ENCODE measurements around the gene CDK5RAP1. TPM values are rescaled to one million over a fixed set of nuclear protein-coding genes. Genes with fewer than 3 reads are reported as not detected.

Gene CDK5RAP1
- polyA plus RNA-seq, 1 experiment: 24.6 TPM

DNA sequence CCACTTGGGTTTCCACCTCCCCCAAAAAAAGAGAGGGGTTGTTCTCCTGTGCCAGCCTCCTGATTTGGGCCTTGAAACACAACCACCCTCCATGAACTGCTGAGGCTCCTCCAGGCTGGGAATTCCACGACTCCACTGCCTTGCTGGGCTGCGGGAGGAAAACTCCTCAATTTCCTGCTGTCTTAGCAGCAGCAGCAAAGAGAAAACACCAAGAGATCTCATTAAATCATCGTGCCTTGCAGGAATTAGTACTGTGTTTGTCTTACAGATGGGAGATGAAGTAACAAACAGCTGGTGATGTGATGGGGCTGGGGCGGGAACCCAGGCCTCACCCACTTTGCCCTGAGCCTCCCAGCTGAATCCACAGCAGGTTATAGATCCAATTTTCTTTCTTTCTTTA lies 89.3 kb downstream of the CDK5RAP1 start:
- ChIA-PET CTCF (no interaction called here), POLR2A (no interaction called here)
- TF ChIP-seq, protein P1, sequence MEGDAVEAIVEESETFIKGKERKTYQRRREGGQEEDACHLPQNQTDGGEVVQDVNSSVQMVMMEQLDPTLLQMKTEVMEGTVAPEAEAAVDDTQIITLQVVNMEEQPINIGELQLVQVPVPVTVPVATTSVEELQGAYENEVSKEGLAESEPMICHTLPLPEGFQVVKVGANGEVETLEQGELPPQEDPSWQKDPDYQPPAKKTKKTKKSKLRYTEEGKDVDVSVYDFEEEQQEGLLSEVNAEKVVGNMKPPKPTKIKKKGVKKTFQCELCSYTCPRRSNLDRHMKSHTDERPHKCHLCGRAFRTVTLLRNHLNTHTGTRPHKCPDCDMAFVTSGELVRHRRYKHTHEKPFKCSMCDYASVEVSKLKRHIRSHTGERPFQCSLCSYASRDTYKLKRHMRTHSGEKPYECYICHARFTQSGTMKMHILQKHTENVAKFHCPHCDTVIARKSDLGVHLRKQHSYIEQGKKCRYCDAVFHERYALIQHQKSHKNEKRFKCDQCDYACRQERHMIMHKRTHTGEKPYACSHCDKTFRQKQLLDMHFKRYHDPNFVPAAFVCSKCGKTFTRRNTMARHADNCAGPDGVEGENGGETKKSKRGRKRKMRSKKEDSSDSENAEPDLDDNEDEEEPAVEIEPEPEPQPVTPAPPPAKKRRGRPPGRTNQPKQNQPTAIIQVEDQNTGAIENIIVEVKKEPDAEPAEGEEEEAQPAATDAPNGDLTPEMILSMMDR (IDR thresholded peaks at IDR 0.05; ENCODE audit: low read depth, low read length): no peak
- Histone ChIP-seq H3K4me3 (ENCODE audit: low read depth, low read length) (no peak overlapping the region), H3K27me3 (ENCODE audit: control insufficient read depth, insufficient read depth, low read length) (peaks cover 10% of the 10 kb centered on the region), H3K27ac (ENCODE audit: low read depth, low read length) (no peak overlapping the region), H3K9me3 (ENCODE audit: control insufficient read depth, insufficient read depth, low read length) (no peaks in the 10 kb centered on the region)
- no peak for DNase-seq (ENCODE audit: low read depth, low spot score)

DNA sequence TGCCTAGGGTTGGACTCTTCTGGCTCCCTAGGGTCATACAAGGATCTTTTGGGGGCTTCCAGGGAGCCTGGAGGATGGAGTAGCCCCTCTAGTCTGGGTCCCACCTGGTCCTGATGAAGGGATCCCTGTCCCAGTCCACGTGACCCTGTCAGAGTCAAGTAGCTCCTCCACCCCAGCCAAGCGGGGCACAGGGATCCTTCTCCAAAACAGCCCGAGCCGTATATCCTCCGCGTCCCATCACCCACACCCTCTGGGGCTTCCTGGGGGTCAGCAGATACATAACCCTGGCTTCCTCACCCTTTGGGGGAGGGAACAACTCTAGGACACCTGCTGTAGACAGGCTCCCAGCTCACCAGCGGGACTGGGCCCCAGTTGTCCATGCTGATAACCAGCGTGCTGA lies 90.3 kb downstream of the CDK5RAP1 start:
- Histone ChIP-seq H3K9me3 (ENCODE audit: control insufficient read depth, insufficient read depth, low read length) (no peaks in the 10 kb centered on the region; the same call in 1 of the 2 replicates), H3K4me3 (ENCODE audit: low read depth, low read length) (no peak overlapping the region), H3K27ac (ENCODE audit: low read depth, low read length) (no peak overlapping the region), H3K27me3 (ENCODE audit: control insufficient read depth, insufficient read depth, low read length) (peaks cover 9% of the 10 kb centered on the region)
- TF ChIP-seq, protein P1 (IDR thresholded peaks at IDR 0.05; ENCODE audit: low read depth, low read length): no peak
- POLR2A ChIA-PET: no interaction called here
- CTCF ChIA-PET: no interaction called here
- no peak for DNase-seq (ENCODE audit: low read depth, low spot score)

DNA sequence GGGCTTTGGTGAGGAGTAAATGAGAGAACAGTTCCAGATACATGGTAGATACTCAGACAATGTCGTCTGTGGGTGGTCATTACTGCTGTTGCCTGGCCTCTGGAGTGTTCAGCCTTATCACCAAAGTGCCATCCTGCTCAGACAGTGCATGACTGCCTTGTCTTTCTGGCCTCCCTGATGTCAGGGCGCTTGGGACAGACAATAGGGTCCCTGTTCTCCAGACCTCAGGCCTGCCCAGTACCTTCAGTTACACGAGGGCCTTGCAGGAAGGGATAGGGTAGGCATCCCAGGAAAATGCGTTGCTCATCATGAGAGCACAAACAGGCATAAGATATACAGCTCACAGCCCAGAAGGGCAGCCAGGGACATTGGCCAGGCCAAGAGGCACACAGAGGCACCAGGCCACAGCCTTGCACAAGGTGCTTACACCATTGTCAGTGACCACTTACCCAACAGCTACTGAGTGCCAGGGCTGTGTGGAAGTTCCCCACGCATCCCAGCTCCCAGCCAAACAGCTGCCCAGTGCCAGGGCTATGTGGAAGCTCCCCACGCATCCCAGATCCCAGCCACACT lies 90.9 kb downstream of the CDK5RAP1 start:
- peaks cover 6% of the 10 kb centered on the region for H3K27me3 ChIP-seq (ENCODE audit: control insufficient read depth, insufficient read depth, low read length)
- no peak for DNase-seq (ENCODE audit: low read depth, low spot score)
- H3K9me3 ChIP-seq (ENCODE audit: control insufficient read depth, insufficient read depth, low read length): no peaks in the 10 kb centered on the region; the same call in 1 of the 2 replicates
- ChIA-PET CTCF (interaction anchor here (1.2 kb wide), 1 partner anchor 9 kb away, joined by 3 read pairs; no protein-coding TSS in a partner anchor), POLR2A (no interaction called here)
- no peak overlapping the region for H3K27ac ChIP-seq (ENCODE audit: low read depth, low read length)
- no peak overlapping the region for H3K4me3 ChIP-seq (ENCODE audit: low read depth, low read length)
- TF ChIP-seq, protein P1 (IDR thresholded peaks at IDR 0.05; ENCODE audit: low read depth, low read length): no peak

DNA sequence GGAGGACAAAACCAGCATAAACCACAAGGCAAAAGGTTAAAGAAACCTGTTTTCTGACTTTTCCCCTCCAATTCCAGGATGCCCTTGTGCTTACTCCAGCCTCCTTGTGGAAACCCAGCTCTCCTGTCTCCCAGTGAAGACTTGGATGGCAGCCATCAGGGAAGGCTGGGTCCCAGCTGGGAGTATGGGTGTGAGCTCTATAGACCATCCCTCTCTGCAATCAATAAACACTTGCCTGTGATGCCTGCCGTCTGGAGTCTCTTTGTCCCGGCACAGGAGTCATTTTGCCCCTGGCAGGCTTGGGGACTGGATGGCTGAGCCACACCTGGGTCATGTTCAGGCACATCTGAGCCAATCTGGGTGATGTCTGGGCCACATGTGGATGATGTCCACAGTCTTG lies 91.7 kb downstream of the CDK5RAP1 start:
- no peak overlapping the region for H3K27ac ChIP-seq (ENCODE audit: low read depth, low read length)
- no peak overlapping the region for H3K4me3 ChIP-seq (ENCODE audit: low read depth, low read length)
- CTCF ChIA-PET: interaction anchor here (1.2 kb wide), 1 partner anchor 8 kb away, joined by 3 read pairs; no protein-coding TSS in a partner anchor
- POLR2A ChIA-PET: no interaction called here
- TF ChIP-seq, protein P1 (IDR thresholded peaks at IDR 0.05; ENCODE audit: low read depth, low read length): no peak
- H3K9me3 ChIP-seq (ENCODE audit: control insufficient read depth, insufficient read depth, low read length): no peaks in the 10 kb centered on the region; the same call in 1 of the 2 replicates
- peaks cover 7% of the 10 kb centered on the region for H3K27me3 ChIP-seq (ENCODE audit: control insufficient read depth, insufficient read depth, low read length)
- no peak for DNase-seq (ENCODE audit: low read depth, low spot score)

Other genes starting within 250 kb of the CDK5RAP1 start
- gene BPIFA2, start 233.4 kb downstream of the CDK5RAP1 start, polyA plus RNA-seq (2011; rRNA removed): not detected in 2 replicates
- not detected in 2 replicates for gene BPIFA3, start 184.2 kb downstream of the CDK5RAP1 start, polyA plus RNA-seq (2011; rRNA removed)
- gene BPIFA1, start 165.5 kb downstream of the CDK5RAP1 start, polyA plus RNA-seq (2011; rRNA removed): not detected in 2 replicates
- gene BPIFB1, start 118.3 kb downstream of the CDK5RAP1 start, polyA plus RNA-seq (2011; rRNA removed): not detected in 2 replicates
- 6.5 and 9.5 TPM in 2 replicates for gene SNTA1, start 42.2 kb upstream of the CDK5RAP1 start, polyA plus RNA-seq (2011; rRNA removed)
- gene CBFA2T2, start 88.6 kb upstream of the CDK5RAP1 start, polyA plus RNA-seq (2011; rRNA removed): 10.2 and 11.3 TPM in 2 replicates